ENCODE results near the gene B3GAT2. TPM values are rescaled to one million over a fixed set of nuclear protein-coding genes. Genes with fewer than 3 reads are reported as not detected.
"Not testable (repeated sequence)": the region's sequence is repeated elsewhere in the genome, so short reads cannot be mapped to it uniquely, and the experiment has no call there.

The B3GAT2 gene, protein sequence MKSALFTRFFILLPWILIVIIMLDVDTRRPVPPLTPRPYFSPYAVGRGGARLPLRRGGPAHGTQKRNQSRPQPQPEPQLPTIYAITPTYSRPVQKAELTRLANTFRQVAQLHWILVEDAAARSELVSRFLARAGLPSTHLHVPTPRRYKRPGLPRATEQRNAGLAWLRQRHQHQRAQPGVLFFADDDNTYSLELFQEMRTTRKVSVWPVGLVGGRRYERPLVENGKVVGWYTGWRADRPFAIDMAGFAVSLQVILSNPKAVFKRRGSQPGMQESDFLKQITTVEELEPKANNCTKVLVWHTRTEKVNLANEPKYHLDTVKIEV
- 0.07 and 0.43 TPM in 2 replicates for total RNA-seq (2014; rRNA removed; shearing (Covaris generic))

DNA sequence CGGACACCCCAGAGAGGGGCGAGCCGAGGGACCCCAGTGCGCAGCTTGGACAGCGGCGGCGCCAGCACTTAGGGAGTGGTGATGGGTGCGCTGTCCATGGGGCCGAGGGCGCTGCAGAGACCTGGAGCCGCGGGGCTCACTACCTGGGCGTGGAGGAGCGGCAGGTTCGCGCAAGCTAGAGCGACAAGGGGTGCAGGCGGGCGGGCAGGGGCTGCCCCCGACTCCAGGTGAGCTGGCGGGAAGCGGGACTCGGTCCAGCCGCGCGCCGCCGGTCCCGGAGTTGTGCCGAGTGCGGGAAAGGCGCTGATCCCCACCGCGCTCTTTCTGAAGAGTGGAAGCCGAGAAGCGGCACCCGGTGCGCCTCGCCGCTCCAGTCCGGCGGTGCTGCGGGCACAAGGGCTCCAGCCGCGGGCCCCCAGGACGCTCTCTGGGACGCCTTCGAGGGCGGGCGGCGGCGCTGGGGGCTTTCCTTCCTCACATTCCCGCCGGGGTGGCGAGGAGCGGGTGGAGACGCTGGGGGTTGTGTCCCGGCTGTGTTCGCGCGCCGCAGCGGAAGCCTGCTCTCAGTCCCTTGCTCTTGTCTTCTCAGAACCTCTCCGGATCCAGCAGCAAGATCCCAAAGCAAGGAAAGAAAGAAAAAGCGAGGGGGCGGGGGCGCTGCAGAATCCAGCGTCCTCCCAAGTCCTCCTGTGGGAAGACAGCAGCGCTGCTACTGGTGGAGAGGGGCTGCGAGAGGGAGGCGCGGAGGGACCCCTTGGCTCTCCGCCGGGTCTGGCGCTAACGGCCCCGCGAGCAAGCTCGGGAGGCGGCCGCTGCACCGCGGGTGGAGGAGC, at the start of gene B3GAT2:
Gene B3GAT2 (minus strand): TSS at position 610 of the 833 bp plus-strand sequence. CDS start 631 bp downstream, outside the sequence.
- in situ Hi-C loops (cut with HindIII; ENCODE audit: low sequenced_read_pairs): no loop called here
- DNase-seq (ENCODE audit: low spot score): no peak

- DNase-seq (ENCODE audit: low spot score): no peak
- in situ Hi-C loops (cut with HindIII; ENCODE audit: low sequenced_read_pairs): no loop called here
These were observed 41.3 kb upstream of the B3GAT2 start for GRCh38 chr6:70998148-70998547.

- DNase-seq (ENCODE audit: low spot score): no peak
- in situ Hi-C loops (cut with HindIII; ENCODE audit: low sequenced_read_pairs): no loop called here
These were observed 40.5 kb upstream of the B3GAT2 start for GRCh38 chr6:70997379-70997778.

- DNase-seq (ENCODE audit: low spot score): no peak
- in situ Hi-C loops (cut with HindIII; ENCODE audit: low sequenced_read_pairs): no loop called here
These were observed 39.2 kb upstream of the B3GAT2 start for GRCh38 chr6:70996106-70996505.

GRCh38 chr6:70995411-70995810, 38.6 kb upstream of the B3GAT2 start:
- in situ Hi-C loops (cut with HindIII; ENCODE audit: low sequenced_read_pairs): no loop called here
- DNase-seq (ENCODE audit: low spot score): no peak

- in situ Hi-C loops (cut with HindIII; ENCODE audit: low sequenced_read_pairs): no loop called here
- no peak for DNase-seq (ENCODE audit: low spot score)
These were observed 34.4 kb upstream of the B3GAT2 start for GRCh38 chr6:70991253-70991652.

DNA sequence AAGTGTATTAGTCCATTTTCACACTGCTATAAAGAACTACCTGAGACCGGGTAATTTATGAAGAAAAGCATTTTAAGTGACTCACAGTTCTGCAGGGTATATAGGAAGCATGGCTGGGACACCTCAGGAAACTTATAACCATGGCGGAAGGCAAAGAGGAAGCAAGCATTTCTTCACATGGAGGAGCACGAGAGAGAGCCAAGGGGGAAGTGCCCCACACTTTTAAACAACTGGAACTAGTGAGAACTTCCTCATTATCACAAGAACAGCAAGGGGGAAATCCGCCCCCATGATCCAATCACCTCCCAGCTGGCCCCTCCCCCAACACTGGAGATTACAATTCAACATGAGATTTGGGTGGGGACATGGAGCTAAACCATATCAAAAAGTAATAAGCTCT, 28.3 kb upstream of the B3GAT2 start:
- in situ Hi-C loops (cut with HindIII; ENCODE audit: low sequenced_read_pairs): no loop called here

GRCh38 chr6:70982747-70983146, 25.9 kb upstream of the B3GAT2 start:
- in situ Hi-C loops (cut with HindIII; ENCODE audit: low sequenced_read_pairs): no loop called here
- no peak for DNase-seq (ENCODE audit: low spot score)

More for the DNA sequence above, 28.3 kb upstream of the B3GAT2 start:
- DNase-seq (ENCODE audit: low spot score): no peak

DNA sequence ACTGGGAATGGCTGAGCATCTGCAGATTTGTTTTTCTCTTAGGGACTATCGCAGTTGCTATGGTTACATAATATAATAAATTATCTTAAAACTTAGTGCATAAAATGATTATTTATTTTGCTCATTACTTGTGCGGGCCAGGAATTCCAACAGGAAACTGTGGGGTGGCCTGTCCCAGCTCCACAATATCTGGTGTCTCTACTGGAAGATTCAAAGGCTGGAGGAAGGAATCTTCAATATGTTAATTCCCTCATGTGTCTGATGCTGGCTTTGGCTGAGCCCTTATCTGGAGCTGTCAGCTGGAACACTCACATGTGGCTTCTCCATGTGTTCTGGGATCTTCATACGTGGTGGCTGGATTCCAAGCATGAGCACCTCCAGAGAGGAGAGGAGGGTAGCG, 23.9 kb upstream of the B3GAT2 start:
- in situ Hi-C loops (cut with HindIII; ENCODE audit: low sequenced_read_pairs): no loop called here
- DNase-seq (ENCODE audit: low spot score): no peak

DNA sequence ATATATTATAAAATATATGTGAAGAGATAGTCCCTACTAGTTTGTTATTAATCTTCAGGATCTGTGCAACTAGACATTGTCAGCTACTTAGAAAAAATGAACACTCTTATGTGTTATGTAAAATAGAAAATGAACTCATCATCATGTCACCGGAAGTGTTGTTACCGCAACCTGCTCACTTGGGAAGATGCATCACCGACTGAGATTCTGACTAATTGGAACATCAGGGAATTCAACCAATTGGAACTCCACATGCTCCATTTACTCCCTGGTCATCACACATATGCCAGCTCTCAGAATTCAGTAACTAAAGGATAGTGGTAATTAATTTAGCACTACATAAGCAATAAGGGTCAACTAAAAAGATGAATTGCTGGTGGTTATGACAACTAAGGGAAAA, 16.7 kb upstream of the B3GAT2 start:
- in situ Hi-C loops (cut with HindIII; ENCODE audit: low sequenced_read_pairs): no loop called here
- DNase-seq (ENCODE audit: low spot score): no peak

DNA sequence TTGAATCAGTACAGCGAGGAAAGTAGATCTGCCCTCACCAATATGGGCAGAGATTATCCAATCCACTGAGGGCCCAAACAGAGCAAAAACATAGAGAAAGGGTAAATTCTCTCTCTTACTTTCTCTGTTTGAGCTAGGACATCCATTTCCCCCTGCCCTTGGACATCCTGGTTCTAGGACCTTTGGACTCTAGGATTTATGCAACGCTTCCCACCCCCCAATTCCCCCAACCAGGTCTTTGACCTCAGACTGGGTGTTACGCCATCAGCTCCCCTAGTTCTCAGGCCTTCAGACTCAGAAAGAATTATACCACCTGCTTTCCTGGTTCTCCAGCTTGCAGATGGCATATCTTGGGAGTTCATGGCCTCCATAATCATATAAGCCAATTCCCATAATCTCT, 10.2 kb upstream of the B3GAT2 start:
- in situ Hi-C loops (cut with HindIII; ENCODE audit: low sequenced_read_pairs): no loop called here
- DNase-seq (ENCODE audit: low spot score): no peak

DNA sequence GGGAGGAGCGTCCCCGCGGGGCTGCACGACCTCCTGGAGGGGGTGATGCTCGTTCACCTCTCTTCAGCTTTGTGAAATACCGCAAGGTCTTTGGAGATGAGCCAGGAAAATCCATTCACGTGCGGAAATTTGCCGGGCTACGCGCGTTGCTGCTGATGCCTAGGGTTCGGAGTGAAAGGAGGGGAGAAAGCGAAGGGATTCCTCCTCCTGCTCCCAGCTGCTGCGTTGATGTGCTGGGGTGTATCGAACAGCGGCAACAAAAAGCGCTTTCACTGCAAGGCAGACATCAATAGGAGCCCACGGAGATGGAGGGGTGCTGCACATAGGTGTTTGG, 391 bp upstream of the B3GAT2 start:
- in situ Hi-C loops (cut with HindIII; ENCODE audit: low sequenced_read_pairs): no loop called here
- DNase-seq (ENCODE audit: low spot score): no peak

- no peak for DNase-seq (ENCODE audit: low spot score)
- in situ Hi-C loops (cut with HindIII; ENCODE audit: low sequenced_read_pairs): no loop called here
These were observed 739 bp downstream of the B3GAT2 start for GRCh38 chr6:70956191-70956450.

GRCh38 chr6:70955441-70956190, 1.2 kb downstream of the B3GAT2 start:
- in situ Hi-C loops (cut with HindIII; ENCODE audit: low sequenced_read_pairs): no loop called here
- peak; percentile 78 for DNase-seq (ENCODE audit: low spot score)

GRCh38 chr6:70954750-70955149, 2.1 kb downstream of the B3GAT2 start:
- in situ Hi-C loops (cut with HindIII; ENCODE audit: low sequenced_read_pairs): no loop called here

GRCh38 chr6:70954176-70954575, 2.7 kb downstream of the B3GAT2 start:
- in situ Hi-C loops (cut with HindIII; ENCODE audit: low sequenced_read_pairs): no loop called here
- DNase-seq (ENCODE audit: low spot score): no peak

More at GRCh38 chr6:70954750-70955149, 2.1 kb downstream of the B3GAT2 start:
- no peak for DNase-seq (ENCODE audit: low spot score)

- DNase-seq (ENCODE audit: low spot score): no peak
- in situ Hi-C loops (cut with HindIII; ENCODE audit: low sequenced_read_pairs): no loop called here
These were observed 4.2 kb downstream of the B3GAT2 start for GRCh38 chr6:70952608-70953165.

DNA sequence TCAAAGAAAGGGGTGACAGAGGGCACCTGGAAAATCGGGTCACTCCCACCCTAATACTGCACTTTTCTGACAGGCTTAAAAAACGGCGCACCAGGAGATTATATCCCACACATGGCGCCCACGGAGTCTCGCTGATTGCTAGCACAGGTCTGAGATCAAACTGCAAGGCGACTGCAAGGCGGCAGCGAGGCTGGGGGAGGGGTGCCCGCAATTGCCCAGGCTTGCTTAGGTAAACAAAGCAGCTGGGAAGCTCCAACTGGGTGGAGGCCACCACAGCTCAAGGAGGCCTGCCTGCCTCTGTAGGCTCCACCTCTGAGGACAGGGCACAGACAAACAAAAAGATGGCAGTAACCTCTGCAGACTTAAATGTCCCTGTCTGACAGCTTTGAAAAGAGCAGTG, 12.5 kb downstream of the B3GAT2 start:
- in situ Hi-C loops (cut with HindIII; ENCODE audit: low sequenced_read_pairs); DNase-seq (ENCODE audit: low spot score): not testable (repeated sequence)

GRCh38 chr6:70933853-70934252, 23.0 kb downstream of the B3GAT2 start:
- no peak for DNase-seq (ENCODE audit: low spot score)
- in situ Hi-C loops (cut with HindIII; ENCODE audit: low sequenced_read_pairs): no loop called here

DNA sequence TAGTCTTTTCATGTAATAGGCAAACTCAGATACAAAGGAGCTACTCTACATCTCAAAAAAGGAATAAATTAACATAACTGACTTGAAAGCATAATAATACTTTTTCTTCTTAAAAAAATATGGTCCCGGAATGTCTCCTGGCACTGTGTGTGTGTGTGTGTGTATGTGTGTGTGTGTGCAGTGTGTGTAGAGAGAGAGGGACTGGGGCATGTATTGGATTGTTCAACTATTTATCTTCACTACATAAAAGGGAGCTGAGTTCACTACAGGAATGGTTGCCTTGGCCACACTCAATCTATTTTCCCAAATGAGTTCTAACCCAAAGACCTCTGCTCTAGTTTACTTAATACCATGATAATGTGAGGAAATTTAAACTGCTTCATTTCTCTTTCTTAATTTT, 51.1 kb downstream of the B3GAT2 start:
- in situ Hi-C loops (cut with HindIII; ENCODE audit: low sequenced_read_pairs): no loop called here
- no peak for DNase-seq (ENCODE audit: low spot score)
